HCT116 (cell line): ENCODE data around the gene PTPN4. TPM values are rescaled to one million over a fixed set of nuclear protein-coding genes. Genes with fewer than 3 reads are reported as not detected.

Experiments
- ATAC-seq: fragments of 200-7000 bp; cut with Tn5 transposase; 2 replicates; pipeline ENCODE4 v1.9.1; 2020; ENCODE audit warnings: mild to moderate bottlenecking, moderate library complexity
- BruUV-seq: library from RNA; stranded (reverse); fragments of 400-500 nt; replicated peaks from 2 replicates; lab custom pipeline; 2021; lab: Mats Ljungman, UMichigan
- CTCF ChIA-PET: fragments of 300-600 bp; sonication (Branson Sonifier 250); formaldehyde crosslinking; loops from one replicate; lab custom pipeline; 2021; ENCODE audit warnings: antibody characterized with exemption; lab: Charles Lee
- POLR2A ChIA-PET: fragments of 300-600, 350-600 bp; sonication (Branson Sonifier 250); formaldehyde crosslinking; loops from one replicate; lab custom pipeline; 2021; ENCODE audit warnings: antibody characterized with exemption; lab: Charles Lee
- RAD21 ChIA-PET, 2 experiments: fragments of 300-600 bp; sonication (Branson Sonifier 250); formaldehyde crosslinking; loops; one replicate each; lab custom pipeline; 2023; ENCODE audit warnings: low total read pairs in 2 of 2; ENCODE audit not compliant: uncharacterized antibody in 2 of 2, unreplicated experiment in 2 of 2, low non-redundant PET in 1 of 2; lab: Charles Lee
- DNase-seq: peaks from one replicate; pipeline ENCODE4 v3.0.0-alpha.2; 2010; ENCODE audit warnings: low read depth, low spot score
- H2AFZ ChIP-seq: fragments of 200-600 bp; shearing (Covaris generic), sonication (generic); 2 replicates; pipeline ENCODE4 v1.6.1; 2017; ENCODE audit warnings: low read depth, mixed run types, mixed read lengths, antibody characterized with exemption, low read length; ENCODE audit not compliant: poor library complexity, severe bottlenecking
- H3K27ac ChIP-seq: 2 replicates; pipeline ENCODE4 v1.5.1; 2012; ENCODE audit warnings: low read depth, low read length
- H3K27me3 ChIP-seq: fragments of 200-600 bp; sonication (generic); 2 replicates; pipeline ENCODE4 v1.6.1; 2016; ENCODE audit warnings: mixed run types, low read length, mixed read lengths; ENCODE audit not compliant: insufficient read depth
- H3K36me3 ChIP-seq, 2 experiments: fragments of 200-500 bp in 1 of 2; fragments of 200-600 bp in 1 of 2; sonication (Bioruptor generic) in 1 of 2; sonication (generic) in 1 of 2; 2 replicates each; pipeline versions ENCODE4 v1.5.1 to v1.6.1; 2014 to 2016; ENCODE audit warnings: low read length in 2 of 2, inconsistent platforms in 1 of 2, mixed read lengths in 1 of 2, mixed run types in 1 of 2; ENCODE audit not compliant: insufficient read depth in 2 of 2, control insufficient read depth in 1 of 2
- H3K4me1 ChIP-seq, 2 experiments: fragments of 200-600 bp in 1 of 2; sonication (generic) in 1 of 2; 2 replicates each; pipeline versions ENCODE4 v1.5.1 to v1.6.1; 2012 to 2017; ENCODE audit warnings: low read length in 2 of 2, inconsistent platforms in 1 of 2, mild to moderate bottlenecking in 1 of 2, mixed read lengths in 1 of 2, mixed run types in 1 of 2, moderate library complexity in 1 of 2; ENCODE audit not compliant: insufficient read depth in 2 of 2, control insufficient read depth in 1 of 2
- H3K4me2 ChIP-seq: fragments of 200-600 bp; sonication (generic); 2 replicates; pipeline ENCODE4 v1.6.1; 2017; ENCODE audit warnings: mixed run types, low read length, mixed read lengths
- H3K4me3 ChIP-seq, 2 experiments: fragments of 200-600 bp in 1 of 2; sonication (generic) in 1 of 2; replicated peaks in 1 of 2; 2 replicates each; pipeline ENCODE4 v1.5.1; 2011 to 2016; ENCODE audit warnings: low read length in 2 of 2, control low read depth in 1 of 2, low read depth in 1 of 2, mild to moderate bottlenecking in 1 of 2, mixed read lengths in 1 of 2, mixed run types in 1 of 2
- H3K79me2 ChIP-seq: fragments of 200-600 bp; sonication (generic); 2 replicates; pipeline ENCODE4 v1.6.1; 2017; ENCODE audit warnings: mild to moderate bottlenecking, mixed run types, low read length, moderate library complexity, mixed read lengths; ENCODE audit not compliant: insufficient read depth
- H3K9ac ChIP-seq: fragments of 200-600 bp; sonication (generic); 2 replicates; pipeline ENCODE4 v1.6.1; 2016; ENCODE audit warnings: low read length, mixed read lengths
- H3K9me2 ChIP-seq: fragments of 200-600 bp; sonication (generic), shearing (Covaris generic); 2 replicates; pipeline ENCODE4 v1.6.1; 2017; ENCODE audit warnings: mixed run types, mild to moderate bottlenecking, moderate library complexity; ENCODE audit not compliant: insufficient read depth
- H3K9me3 ChIP-seq, 2 experiments: fragments of 200-500 bp in 1 of 2; fragments of 200-600 bp in 1 of 2; sonication (Bioruptor generic) in 1 of 2; sonication (generic) in 1 of 2; 2 replicates each; pipeline ENCODE4 v1.6.1; 2014 to 2017; ENCODE audit warnings: low read length in 2 of 2, mixed read lengths in 2 of 2, inconsistent platforms in 1 of 2, low read depth in 1 of 2, mild to moderate bottlenecking in 1 of 2, mixed run types in 1 of 2, moderate library complexity in 1 of 2; ENCODE audit not compliant: control insufficient read depth in 1 of 2, insufficient read depth in 1 of 2
- H4K20me1 ChIP-seq: fragments of 200-600 bp; sonication (generic), shearing (Covaris generic); 2 replicates; pipeline ENCODE4 v1.6.1; 2017; ENCODE audit warnings: mixed run types, mild to moderate bottlenecking, moderate library complexity; ENCODE audit not compliant: insufficient read depth
- CBX3 ChIP-seq: IDR thresholded peaks from 2 replicates; pipeline ENCODE4 v1.6.1; 2012; ENCODE audit warnings: low read depth
- CTCF ChIP-seq, 3 experiments: fragments of 200-600 bp in 1 of 3; sonication (generic) in 1 of 3; IDR thresholded peaks in 2 of 3; conservative IDR thresholded peaks in 1 of 3; 2 replicates each; pipeline ENCODE4 v1.5.1; 2012 to 2017; ENCODE audit warnings: low read depth in 2 of 3, low read length in 2 of 3, antibody characterized with exemption in 1 of 3, borderline replicate concordance in 1 of 3, control low read depth in 1 of 3, mild to moderate bottlenecking in 1 of 3, mixed read lengths in 1 of 3, mixed run types in 1 of 3, moderate library complexity in 1 of 3; ENCODE audit not compliant: insufficient read depth in 1 of 3
- EGR1 ChIP-seq: IDR thresholded peaks from 2 replicates; pipeline ENCODE4 v1.6.1; 2012; ENCODE audit warnings: low read depth
- ELF1 ChIP-seq: IDR thresholded peaks from 2 replicates; pipeline ENCODE4 v1.6.1; 2012; ENCODE audit warnings: low read depth, borderline replicate concordance
- EZH2 ChIP-seq: fragments of 200-600 bp; sonication (generic); IDR thresholded peaks from 2 replicates; pipeline ENCODE4 v1.6.1; 2017; ENCODE audit warnings: antibody characterized with exemption, mixed run types
- EZH2phosphoT487 ChIP-seq: fragments of 200-600 bp; IDR thresholded peaks from 2 replicates; pipeline ENCODE4 v1.6.1; 2018; ENCODE audit warnings: antibody characterized with exemption, borderline replicate concordance
- FOSL1 ChIP-seq: IDR thresholded peaks from 2 replicates; pipeline ENCODE4 v1.6.1; 2012; ENCODE audit warnings: low read depth
- JUND ChIP-seq: IDR thresholded peaks from 2 replicates; pipeline ENCODE4 v1.6.1; 2012
- MAX ChIP-seq: IDR thresholded peaks from 2 replicates; pipeline ENCODE4 v1.6.1; 2012
- POLR2AphosphoS5 ChIP-seq: IDR thresholded peaks from 2 replicates; pipeline ENCODE4 v1.6.1; 2011; ENCODE audit warnings: mild to moderate bottlenecking, low read depth, low read length, moderate library complexity
- RAD21 ChIP-seq: IDR thresholded peaks from 2 replicates; pipeline ENCODE4 v1.6.1; 2012; ENCODE audit warnings: low read depth, mild to moderate bottlenecking
- SIN3A ChIP-seq: IDR thresholded peaks from 2 replicates; pipeline ENCODE4 v1.6.1; 2012; ENCODE audit warnings: low read depth
- SP1 ChIP-seq: IDR thresholded peaks from 2 replicates; pipeline ENCODE4 v1.6.1; 2012; ENCODE audit warnings: low read depth
- SRF ChIP-seq: IDR thresholded peaks from 2 replicates; pipeline ENCODE4 v1.6.1; 2012; ENCODE audit warnings: low read depth
- TCF7L2 ChIP-seq: IDR thresholded peaks from 2 replicates; pipeline ENCODE4 v1.7.0; 2011; ENCODE audit warnings: borderline replicate concordance, inconsistent platforms; ENCODE audit not compliant: insufficient read depth, insufficient read length; ENCODE audit errors: extremely low read depth
- YY1 ChIP-seq: IDR thresholded peaks from 2 replicates; pipeline ENCODE4 v1.6.1; 2011; ENCODE audit warnings: low read length, low read depth, moderate library complexity, mild to moderate bottlenecking; ENCODE audit not compliant: insufficient replicate concordance; ENCODE audit errors: extremely low read depth
- ZFX ChIP-seq: fragments of 450-650 bp; IDR thresholded peaks from 2 replicates; pipeline ENCODE4 v1.6.1; 2017
- intact Hi-C: fragments of 100-400 bp; cut with micrococcal nuclease; formaldehyde crosslinking; loops from 2 replicates; pipeline ENCODE4 v1.10.0; 2022
- total RNA-seq: library from RNA; stranded (reverse); gene quantifications from one replicate; pipeline ENCODE4 v1.2.1, GENCODE V29; 2021; ENCODE audit not compliant: unreplicated experiment
- TF ChIP-seq, protein P1 (sequence below): IDR thresholded peaks from 2 replicates; pipeline ENCODE4 v1.6.1; 2012; ENCODE audit warnings: low read depth
- TF ChIP-seq, protein P2 (sequence below): IDR thresholded peaks from 2 replicates; pipeline ENCODE4 v1.6.1; 2012
- TF ChIP-seq, protein P3 (sequence below): IDR thresholded peaks from 2 replicates; pipeline ENCODE4 v1.6.1; 2011; ENCODE audit warnings: mild to moderate bottlenecking, low read length, moderate library complexity; ENCODE audit not compliant: insufficient replicate concordance; ENCODE audit errors: extremely low read depth

PTPN4 gene
- total RNA-seq, 1 experiment from 2014 or later: 38.4 TPM

DNA sequence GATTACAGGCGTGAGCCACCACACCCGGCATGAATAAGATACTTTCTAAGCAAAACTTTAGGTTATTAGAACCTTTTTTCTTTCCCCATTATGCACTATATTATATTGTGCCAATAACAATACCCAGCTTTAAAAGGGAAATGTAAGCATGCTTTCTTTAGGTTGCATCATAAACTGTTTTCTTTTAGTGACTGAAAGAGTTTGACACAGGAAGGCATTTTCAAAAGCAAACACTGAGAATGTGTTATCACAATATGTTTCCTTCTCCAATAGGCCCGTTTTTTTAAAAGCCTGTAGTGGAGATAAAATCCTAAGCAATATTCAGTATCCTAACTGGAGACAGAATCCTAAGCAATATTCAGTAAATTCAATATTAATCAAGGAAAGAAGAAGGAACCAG lies 236.4 kb downstream of the PTPN4 start:
- no peaks in the 10 kb centered on the region for H3K27me3 ChIP-seq
- no peak overlapping the region for H3K9ac ChIP-seq
- no peaks in the 10 kb centered on the region for H3K36me3 ChIP-seq
- CTCF ChIA-PET: no interaction called here
- no peak overlapping the region for H3K4me2 ChIP-seq
- H3K4me1 ChIP-seq: no peaks in the 10 kb centered on the region
- POLR2A ChIA-PET: no interaction called here
- intact Hi-C loops: no loop called here
- H3K9me3 ChIP-seq: no peaks in the 10 kb centered on the region
- no TSS peak for BruUV-seq
- no peak for DNase-seq
- TF ChIP-seq YY1: no peak
- TF ChIP-seq JUND: no peak
- no peak for TF ChIP-seq EZH2phosphoT487
- TF ChIP-seq, protein P1, sequence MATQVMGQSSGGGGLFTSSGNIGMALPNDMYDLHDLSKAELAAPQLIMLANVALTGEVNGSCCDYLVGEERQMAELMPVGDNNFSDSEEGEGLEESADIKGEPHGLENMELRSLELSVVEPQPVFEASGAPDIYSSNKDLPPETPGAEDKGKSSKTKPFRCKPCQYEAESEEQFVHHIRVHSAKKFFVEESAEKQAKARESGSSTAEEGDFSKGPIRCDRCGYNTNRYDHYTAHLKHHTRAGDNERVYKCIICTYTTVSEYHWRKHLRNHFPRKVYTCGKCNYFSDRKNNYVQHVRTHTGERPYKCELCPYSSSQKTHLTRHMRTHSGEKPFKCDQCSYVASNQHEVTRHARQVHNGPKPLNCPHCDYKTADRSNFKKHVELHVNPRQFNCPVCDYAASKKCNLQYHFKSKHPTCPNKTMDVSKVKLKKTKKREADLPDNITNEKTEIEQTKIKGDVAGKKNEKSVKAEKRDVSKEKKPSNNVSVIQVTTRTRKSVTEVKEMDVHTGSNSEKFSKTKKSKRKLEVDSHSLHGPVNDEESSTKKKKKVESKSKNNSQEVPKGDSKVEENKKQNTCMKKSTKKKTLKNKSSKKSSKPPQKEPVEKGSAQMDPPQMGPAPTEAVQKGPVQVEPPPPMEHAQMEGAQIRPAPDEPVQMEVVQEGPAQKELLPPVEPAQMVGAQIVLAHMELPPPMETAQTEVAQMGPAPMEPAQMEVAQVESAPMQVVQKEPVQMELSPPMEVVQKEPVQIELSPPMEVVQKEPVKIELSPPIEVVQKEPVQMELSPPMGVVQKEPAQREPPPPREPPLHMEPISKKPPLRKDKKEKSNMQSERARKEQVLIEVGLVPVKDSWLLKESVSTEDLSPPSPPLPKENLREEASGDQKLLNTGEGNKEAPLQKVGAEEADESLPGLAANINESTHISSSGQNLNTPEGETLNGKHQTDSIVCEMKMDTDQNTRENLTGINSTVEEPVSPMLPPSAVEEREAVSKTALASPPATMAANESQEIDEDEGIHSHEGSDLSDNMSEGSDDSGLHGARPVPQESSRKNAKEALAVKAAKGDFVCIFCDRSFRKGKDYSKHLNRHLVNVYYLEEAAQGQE: no peak
- TF ChIP-seq, protein P2, sequence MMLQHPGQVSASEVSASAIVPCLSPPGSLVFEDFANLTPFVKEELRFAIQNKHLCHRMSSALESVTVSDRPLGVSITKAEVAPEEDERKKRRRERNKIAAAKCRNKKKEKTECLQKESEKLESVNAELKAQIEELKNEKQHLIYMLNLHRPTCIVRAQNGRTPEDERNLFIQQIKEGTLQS: no peak
- TF ChIP-seq EGR1: no peak
- TF ChIP-seq MAX: no peak
- no peak for TF ChIP-seq SIN3A
- TF ChIP-seq ZFX: no peak
- TF ChIP-seq FOSL1: no peak
- TF ChIP-seq CTCF (IDR thresholded peaks at IDR 0.05 in 2 of 3, conservative IDR thresholded peaks at IDR 0.05 in 1 of 3; ENCODE audit: borderline replicate concordance in 1 of 3, insufficient read depth in 1 of 3, low read depth in 2 of 3, low read length in 2 of 3): no peak
- TF ChIP-seq CBX3: no peak
- no peak for TF ChIP-seq POLR2AphosphoS5
- TF ChIP-seq EZH2: no peak
- no peak for TF ChIP-seq TCF7L2
- TF ChIP-seq SP1: no peak
- TF ChIP-seq, protein P3, sequence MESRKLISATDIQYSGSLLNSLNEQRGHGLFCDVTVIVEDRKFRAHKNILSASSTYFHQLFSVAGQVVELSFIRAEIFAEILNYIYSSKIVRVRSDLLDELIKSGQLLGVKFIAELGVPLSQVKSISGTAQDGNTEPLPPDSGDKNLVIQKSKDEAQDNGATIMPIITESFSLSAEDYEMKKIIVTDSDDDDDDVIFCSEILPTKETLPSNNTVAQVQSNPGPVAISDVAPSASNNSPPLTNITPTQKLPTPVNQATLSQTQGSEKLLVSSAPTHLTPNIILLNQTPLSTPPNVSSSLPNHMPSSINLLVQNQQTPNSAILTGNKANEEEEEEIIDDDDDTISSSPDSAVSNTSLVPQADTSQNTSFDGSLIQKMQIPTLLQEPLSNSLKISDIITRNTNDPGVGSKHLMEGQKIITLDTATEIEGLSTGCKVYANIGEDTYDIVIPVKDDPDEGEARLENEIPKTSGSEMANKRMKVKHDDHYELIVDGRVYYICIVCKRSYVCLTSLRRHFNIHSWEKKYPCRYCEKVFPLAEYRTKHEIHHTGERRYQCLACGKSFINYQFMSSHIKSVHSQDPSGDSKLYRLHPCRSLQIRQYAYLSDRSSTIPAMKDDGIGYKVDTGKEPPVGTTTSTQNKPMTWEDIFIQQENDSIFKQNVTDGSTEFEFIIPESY: no peak
- no peak for TF ChIP-seq SRF
- no peak for TF ChIP-seq ELF1
- TF ChIP-seq RAD21: no peak
- no peaks in the 10 kb centered on the region for H3K79me2 ChIP-seq
- H2AFZ ChIP-seq: no peak overlapping the region
- H4K20me1 ChIP-seq: no peaks in the 10 kb centered on the region
- no peak overlapping the region for H3K27ac ChIP-seq
- ATAC-seq: no peak
- no peaks in the 10 kb centered on the region for H3K9me2 ChIP-seq
- no peak overlapping the region for H3K4me3 ChIP-seq
- RAD21 ChIA-PET: interaction anchor here in 1 of 2 experiments (0.6 kb wide), 1 partner anchor 17 kb away, joined by 3 read pairs; the partner anchor contains the start of gene EPB41L5
